Hematopoietic multipotent progenitor cell treated with erythropoietin and hydrocortisone succinate and interleukin-3 and kit ligand, for 15 days (in vitro differentiated cells): ENCODE data around the gene PACS2.

ENCODE experiments used
- DNase-seq: peaks from one replicate; pipeline ENCODE4 v3.0.0-alpha.2; 2015; ENCODE audit warnings: low spot score

PACS2 gene

DNA sequence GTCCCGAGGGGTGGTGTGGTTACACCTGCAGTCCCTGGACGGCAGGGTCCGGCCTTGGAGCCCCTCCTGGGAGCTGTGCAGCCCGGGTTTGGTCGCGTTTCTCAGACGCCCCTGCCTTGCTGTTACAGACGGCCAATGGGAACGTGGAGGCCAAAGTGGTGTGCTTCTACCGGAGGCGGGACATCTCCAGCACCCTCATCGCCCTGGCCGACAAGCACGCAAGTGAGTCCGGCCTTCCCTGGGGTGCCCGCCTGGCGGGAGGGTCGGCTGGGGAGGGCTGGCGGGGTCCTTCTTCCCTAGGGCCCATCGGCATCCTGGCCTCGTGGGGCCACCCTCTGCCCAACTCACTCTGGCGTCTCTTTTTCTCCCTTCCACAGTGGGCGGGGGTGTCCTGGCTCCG, 130.7 kb downstream of the PACS2 start:
- no peak for DNase-seq

DNA sequence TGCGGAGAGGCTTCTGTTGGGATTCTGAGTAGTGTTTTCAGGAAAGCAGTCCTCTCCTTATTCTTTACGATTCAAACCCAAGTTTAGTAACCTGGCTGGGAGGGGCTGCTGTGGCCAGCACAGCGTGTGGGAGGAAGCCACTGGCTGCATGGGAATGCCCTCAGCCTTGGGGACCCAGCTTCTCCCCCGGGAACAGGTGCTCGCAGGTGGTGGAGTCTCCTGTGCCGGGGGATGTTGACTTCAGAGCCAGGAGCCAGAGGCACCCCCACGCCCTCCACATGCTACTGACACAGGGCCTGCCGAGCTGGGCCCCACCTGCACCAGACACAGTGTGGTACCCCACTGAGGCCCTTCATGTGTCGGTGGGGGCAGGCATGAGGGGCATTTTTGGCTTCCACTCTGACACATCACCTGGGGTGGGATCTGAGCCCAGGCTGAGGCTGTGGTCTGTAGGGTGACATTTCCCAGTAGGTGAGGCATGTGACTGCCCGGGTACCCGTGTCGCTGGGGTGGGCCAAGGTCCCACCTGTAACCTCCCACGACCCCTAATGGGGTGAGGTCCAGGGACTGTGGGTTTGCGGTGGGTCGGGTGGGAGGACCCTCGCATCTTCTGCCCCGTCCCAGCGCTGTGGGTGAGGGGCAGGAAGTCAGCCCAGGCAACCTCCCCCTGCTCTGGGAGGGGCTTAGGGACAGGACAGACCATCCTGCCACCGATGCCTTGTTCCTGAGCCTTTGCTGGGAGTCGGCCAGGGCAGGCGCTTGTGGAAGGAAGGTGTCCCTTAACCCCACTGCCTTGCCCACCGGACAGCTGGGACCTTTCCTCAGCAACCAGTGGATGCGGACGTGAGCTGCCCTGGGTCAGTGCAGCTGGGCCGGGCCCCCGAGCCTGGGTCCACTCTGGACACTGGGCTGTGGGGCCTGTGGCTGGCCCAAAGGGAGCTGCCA, 131.6 kb downstream of the PACS2 start:
- no peak for DNase-seq

DNA sequence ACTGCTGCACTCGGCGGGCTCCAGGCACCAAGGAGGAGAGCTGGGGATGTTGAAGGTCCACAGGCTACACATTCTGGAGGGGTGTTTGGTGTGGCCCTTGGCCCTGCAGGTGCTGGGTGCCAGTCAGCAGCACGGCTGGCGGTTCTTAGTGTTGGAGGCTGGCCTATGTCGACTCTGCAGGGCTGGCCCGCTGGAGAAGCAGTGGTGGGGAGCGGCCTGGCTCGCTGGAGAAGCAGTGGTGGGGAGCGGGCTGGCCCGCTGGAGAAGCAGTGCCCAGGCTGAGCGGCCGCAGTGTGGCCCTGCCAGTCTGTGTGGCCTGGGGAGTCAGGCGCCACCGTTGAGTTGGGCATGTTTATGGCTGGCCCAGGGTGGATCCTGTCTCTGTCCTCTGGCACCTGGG, 132.4 kb downstream of the PACS2 start:
- no peak for DNase-seq
